ENCODE data around the gene PLAC1. TPM values are rescaled to one million over a fixed set of nuclear protein-coding genes. Genes with fewer than 3 reads are reported as not detected.

PLAC1 gene
- polyA plus RNA-seq, 1 donor: 0.04 TPM

- Histone ChIP-seq H3K27me3 (ENCODE audit: control insufficient read depth, insufficient read depth, low read length) (no peaks in the 10 kb centered on the region), H3K9me3 (ENCODE audit: control insufficient read depth, low read depth, low read length) (no peaks in the 10 kb centered on the region), H3K4me3 (ENCODE audit: low read length) (no peak overlapping the region), H3K27ac (ENCODE audit: low read length) (no peak overlapping the region), H3K36me3 (ENCODE audit: control insufficient read depth, insufficient read depth, low read length) (no peaks in the 10 kb centered on the region), H3K4me1 (ENCODE audit: control insufficient read depth, insufficient read depth, low read length) (no peaks in the 10 kb centered on the region)
- no CpG with 5 or more reads among the region's 1 CpG for WGBS (ENCODE audit: insufficient coverage, low lambda C conversion rate)
- no peak for DNase-seq
Measured at GRCh38 chrX:134619838-134620237, 38.4 kb downstream of the PLAC1 start.

- Histone ChIP-seq H3K4me1 (ENCODE audit: control insufficient read depth, insufficient read depth, low read length) (no peaks in the 10 kb centered on the region), H3K9me3 (ENCODE audit: control insufficient read depth, low read depth, low read length) (no peaks in the 10 kb centered on the region), H3K36me3 (ENCODE audit: control insufficient read depth, insufficient read depth, low read length) (no peaks in the 10 kb centered on the region), H3K4me3 (ENCODE audit: low read length) (no peak overlapping the region), H3K27ac (ENCODE audit: low read length) (no peak overlapping the region), H3K27me3 (ENCODE audit: control insufficient read depth, insufficient read depth, low read length) (no peaks in the 10 kb centered on the region)
- WGBS (ENCODE audit: insufficient coverage, low lambda C conversion rate): no CpG with 5 or more reads among the region's 3 CpGs
- DNase-seq: no peak
Measured at GRCh38 chrX:134613396-134613795, 44.9 kb downstream of the PLAC1 start.

- H3K4me3 ChIP-seq (ENCODE audit: low read length): no peak overlapping the region
- WGBS (ENCODE audit: insufficient coverage, low lambda C conversion rate): no CpG with 5 or more reads among the region's 1 CpG
- no peak for DNase-seq
- H3K27ac ChIP-seq (ENCODE audit: low read length): no peak overlapping the region
- H3K4me1 ChIP-seq (ENCODE audit: control insufficient read depth, insufficient read depth, low read length): no peaks in the 10 kb centered on the region
- H3K27me3 ChIP-seq (ENCODE audit: control insufficient read depth, insufficient read depth, low read length): no peaks in the 10 kb centered on the region
- H3K9me3 ChIP-seq (ENCODE audit: control insufficient read depth, low read depth, low read length): no peaks in the 10 kb centered on the region
- no peaks in the 10 kb centered on the region for H3K36me3 ChIP-seq (ENCODE audit: control insufficient read depth, insufficient read depth, low read length)
Measured at GRCh38 chrX:134608153-134608552, 50.1 kb downstream of the PLAC1 start.

- WGBS (ENCODE audit: insufficient coverage, low lambda C conversion rate): no CpG with 5 or more reads among the region's 6 CpGs
- Histone ChIP-seq H3K27ac (ENCODE audit: low read length) (no peak overlapping the region), H3K9me3 (ENCODE audit: control insufficient read depth, low read depth, low read length) (no peaks in the 10 kb centered on the region), H3K27me3 (ENCODE audit: control insufficient read depth, insufficient read depth, low read length) (no peaks in the 10 kb centered on the region), H3K4me3 (ENCODE audit: low read length) (no peak overlapping the region), H3K36me3 (ENCODE audit: control insufficient read depth, insufficient read depth, low read length) (no peaks in the 10 kb centered on the region), H3K4me1 (ENCODE audit: control insufficient read depth, insufficient read depth, low read length) (no peaks in the 10 kb centered on the region)
- no peak for DNase-seq
Measured at GRCh38 chrX:134607523-134607922, 50.7 kb downstream of the PLAC1 start.

GRCh38 chrX:134604701-134605311 is 53.5 kb downstream of the PLAC1 start:
- WGBS (ENCODE audit: insufficient coverage, low lambda C conversion rate): no CpG with 5 or more reads among the region's 4 CpGs
- H3K27me3 ChIP-seq (ENCODE audit: control insufficient read depth, insufficient read depth, low read length): no peaks in the 10 kb centered on the region
- no peaks in the 10 kb centered on the region for H3K9me3 ChIP-seq (ENCODE audit: control insufficient read depth, low read depth, low read length)
- no peaks in the 10 kb centered on the region for H3K36me3 ChIP-seq (ENCODE audit: control insufficient read depth, insufficient read depth, low read length)
- H3K27ac ChIP-seq (ENCODE audit: low read length): no peak overlapping the region
- no peaks in the 10 kb centered on the region for H3K4me1 ChIP-seq (ENCODE audit: control insufficient read depth, insufficient read depth, low read length)
- no peak overlapping the region for H3K4me3 ChIP-seq (ENCODE audit: low read length)
- peak in 1 of 2 donors; percentile 26 for DNase-seq

- WGBS (ENCODE audit: insufficient coverage, low lambda C conversion rate): 100% methylated on average over 1 of the region's 3 CpGs
Measured at GRCh38 chrX:134603806-134604700, 54.2 kb downstream of the PLAC1 start.

GRCh38 chrX:134602410-134602809 is 55.9 kb downstream of the PLAC1 start:
- no peak overlapping the region for H3K27ac ChIP-seq (ENCODE audit: low read length)
- H3K27me3 ChIP-seq (ENCODE audit: control insufficient read depth, insufficient read depth, low read length): no peaks in the 10 kb centered on the region
- no peaks in the 10 kb centered on the region for H3K36me3 ChIP-seq (ENCODE audit: control insufficient read depth, insufficient read depth, low read length)
- no peak overlapping the region for H3K4me3 ChIP-seq (ENCODE audit: low read length)
- no peak for DNase-seq
- no peaks in the 10 kb centered on the region for H3K9me3 ChIP-seq (ENCODE audit: control insufficient read depth, low read depth, low read length)
- no peaks in the 10 kb centered on the region for H3K4me1 ChIP-seq (ENCODE audit: control insufficient read depth, insufficient read depth, low read length)

More at GRCh38 chrX:134603806-134604700, 54.2 kb downstream of the PLAC1 start:
- Histone ChIP-seq H3K9me3 (ENCODE audit: control insufficient read depth, low read depth, low read length) (no peaks in the 10 kb centered on the region), H3K4me3 (ENCODE audit: low read length) (no peak overlapping the region), H3K27me3 (ENCODE audit: control insufficient read depth, insufficient read depth, low read length) (no peaks in the 10 kb centered on the region), H3K4me1 (ENCODE audit: control insufficient read depth, insufficient read depth, low read length) (no peaks in the 10 kb centered on the region), H3K27ac (ENCODE audit: low read length) (no peak overlapping the region), H3K36me3 (ENCODE audit: control insufficient read depth, insufficient read depth, low read length) (no peaks in the 10 kb centered on the region)
- DNase-seq: no peak

GRCh38 chrX:134601240-134601765 is 57.0 kb downstream of the PLAC1 start:
- no peaks in the 10 kb centered on the region for H3K4me1 ChIP-seq (ENCODE audit: control insufficient read depth, insufficient read depth, low read length)
- DNase-seq: no peak
- H3K27me3 ChIP-seq (ENCODE audit: control insufficient read depth, insufficient read depth, low read length): no peaks in the 10 kb centered on the region
- H3K9me3 ChIP-seq (ENCODE audit: control insufficient read depth, low read depth, low read length): no peaks in the 10 kb centered on the region
- no peak overlapping the region for H3K27ac ChIP-seq (ENCODE audit: low read length)
- no CpG with 5 or more reads among the region's 1 CpG for whole genome bisulfite sequencing (ENCODE audit: insufficient coverage, low lambda C conversion rate)
- H3K36me3 ChIP-seq (ENCODE audit: control insufficient read depth, insufficient read depth, low read length): no peaks in the 10 kb centered on the region
- no peak overlapping the region for H3K4me3 ChIP-seq (ENCODE audit: low read length)

GRCh38 chrX:134600714-134601113 is 57.6 kb downstream of the PLAC1 start:
- DNase-seq: no peak
- WGBS (ENCODE audit: insufficient coverage, low lambda C conversion rate): no CpG with 5 or more reads among the region's 2 CpGs
- Histone ChIP-seq H3K36me3 (ENCODE audit: control insufficient read depth, insufficient read depth, low read length) (no peaks in the 10 kb centered on the region), H3K9me3 (ENCODE audit: control insufficient read depth, low read depth, low read length) (no peaks in the 10 kb centered on the region), H3K4me1 (ENCODE audit: control insufficient read depth, insufficient read depth, low read length) (no peaks in the 10 kb centered on the region), H3K27me3 (ENCODE audit: control insufficient read depth, insufficient read depth, low read length) (no peaks in the 10 kb centered on the region), H3K4me3 (ENCODE audit: low read length) (no peak overlapping the region), H3K27ac (ENCODE audit: low read length) (no peak overlapping the region)

GRCh38 chrX:134599184-134599914 is 58.9 kb downstream of the PLAC1 start:
- H3K9me3 ChIP-seq (ENCODE audit: control insufficient read depth, low read depth, low read length): no peaks in the 10 kb centered on the region

More at GRCh38 chrX:134599184-134599914, 58.9 kb downstream of the PLAC1 start:
- Histone ChIP-seq H3K4me1 (ENCODE audit: control insufficient read depth, insufficient read depth, low read length) (no peaks in the 10 kb centered on the region), H3K36me3 (ENCODE audit: control insufficient read depth, insufficient read depth, low read length) (no peaks in the 10 kb centered on the region), H3K27me3 (ENCODE audit: control insufficient read depth, insufficient read depth, low read length) (no peaks in the 10 kb centered on the region), H3K27ac (ENCODE audit: low read length) (no peak overlapping the region), H3K4me3 (ENCODE audit: low read length) (no peak overlapping the region)
- DNase-seq: no peak
- WGBS (ENCODE audit: insufficient coverage, low lambda C conversion rate): no CpG with 5 or more reads among the region's 5 CpGs

Data from large intestine (tissue), 3 donors.